ENCODE measurements around the gene ZDHHC11B.
A peak's percentile ranks its signal among the peaks of the same experiment; 100 is the strongest.
"Not testable (repeated sequence)": the region's sequence is repeated elsewhere in the genome, so short reads cannot be mapped to it uniquely, and the experiment has no call there.

The ZDHHC11B gene

GRCh38 chr5:784428-785177 is at the start of gene ZDHHC11B:
Gene ZDHHC11B, minus strand, starts transcription at chr5:784729. Its CDS starts 17,810 bp downstream, at chr5:766919.
- H4K20me1 ChIP-seq (ENCODE audit: insufficient read depth, low read length, poor library complexity, severe bottlenecking); H3K79me2 ChIP-seq (ENCODE audit: insufficient read depth, low read length); H3K9me2 ChIP-seq (replicated peaks; ENCODE audit: low read depth, low read length); H3K4me1 ChIP-seq (ENCODE audit: insufficient read depth, low read length, poor library complexity, severe bottlenecking); H3K27me3 ChIP-seq (ENCODE audit: insufficient read depth, low read length, poor library complexity, severe bottlenecking); H3K9ac ChIP-seq (ENCODE audit: low read depth, low read length, poor library complexity, severe bottlenecking); H3F3A ChIP-seq (ENCODE audit: low read depth); H3K36me3 ChIP-seq (ENCODE audit: insufficient read depth, low read length); H3K9me3 ChIP-seq (ENCODE audit: insufficient read depth, low read depth, low read length): not testable (repeated sequence)
- Histone ChIP-seq H2AFZ (ENCODE audit: low read length) (peak within 1 kb of the TSS; percentile 23; the same call in 1 of the 2 replicates), H3K4me2 (ENCODE audit: low read depth, low read length, poor library complexity, severe bottlenecking) (peak within 1 kb of the TSS; percentile 79), H3K4me3 (ENCODE audit: low read length, poor library complexity, severe bottlenecking) (peak within 1 kb of the TSS; percentile 62)

DNA sequence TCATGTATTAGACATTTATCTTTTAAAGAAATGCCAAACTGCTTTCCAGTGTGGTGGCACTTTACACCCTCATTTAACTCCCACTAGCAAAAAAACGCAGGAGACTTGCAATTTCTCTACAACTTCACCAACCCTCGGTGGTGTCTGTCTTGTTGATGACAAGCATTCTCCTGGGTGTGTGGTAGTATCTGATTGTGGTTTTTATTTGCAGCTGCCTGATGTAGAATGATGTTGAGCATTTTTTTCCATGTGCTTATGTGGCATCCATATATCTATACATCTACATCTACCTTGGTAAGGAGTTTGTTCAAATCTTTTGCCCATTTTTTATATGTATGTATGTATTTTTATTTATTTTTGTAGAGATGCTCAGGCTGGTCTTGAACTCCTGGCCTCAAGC is 49.5 kb upstream of the ZDHHC11B start:
- H3K4me1 ChIP-seq (ENCODE audit: insufficient read depth, low read length, poor library complexity, severe bottlenecking); H3K4me3 ChIP-seq (ENCODE audit: low read length, poor library complexity, severe bottlenecking); H3K9me3 ChIP-seq (ENCODE audit: insufficient read depth, low read depth, low read length); H2AFZ ChIP-seq (ENCODE audit: low read length); H3F3A ChIP-seq (ENCODE audit: low read depth); H3K9ac ChIP-seq (ENCODE audit: low read depth, low read length, poor library complexity, severe bottlenecking); H3K9me2 ChIP-seq (replicated peaks; ENCODE audit: low read depth, low read length); H3K4me2 ChIP-seq (ENCODE audit: low read depth, low read length, poor library complexity, severe bottlenecking); H3K36me3 ChIP-seq (ENCODE audit: insufficient read depth, low read length); H3K79me2 ChIP-seq (ENCODE audit: insufficient read depth, low read length); H4K20me1 ChIP-seq (ENCODE audit: insufficient read depth, low read length, poor library complexity, severe bottlenecking); H3K27me3 ChIP-seq (ENCODE audit: insufficient read depth, low read length, poor library complexity, severe bottlenecking): not testable (repeated sequence)

DNA sequence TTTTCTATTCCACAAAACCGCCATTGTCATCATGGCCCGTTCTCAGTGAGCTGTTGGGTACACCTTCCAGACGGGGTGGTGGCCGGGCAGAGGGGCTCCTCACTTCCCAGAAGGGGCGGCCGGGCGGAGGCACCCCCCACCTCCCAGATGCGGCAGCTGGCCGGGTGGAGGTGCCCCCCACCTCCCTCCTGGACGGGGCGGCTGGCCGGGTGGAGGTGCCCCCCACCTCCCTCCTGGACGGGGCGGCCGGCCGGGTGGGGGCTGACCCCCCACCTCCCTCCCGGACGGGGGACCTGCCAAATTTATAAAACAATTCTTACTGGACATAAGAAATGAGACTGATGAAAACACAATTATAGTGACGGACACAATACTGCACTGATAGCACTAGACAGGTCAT is 43.7 kb upstream of the ZDHHC11B start:
- H3K79me2 ChIP-seq (ENCODE audit: insufficient read depth, low read length): not testable (repeated sequence)

DNA sequence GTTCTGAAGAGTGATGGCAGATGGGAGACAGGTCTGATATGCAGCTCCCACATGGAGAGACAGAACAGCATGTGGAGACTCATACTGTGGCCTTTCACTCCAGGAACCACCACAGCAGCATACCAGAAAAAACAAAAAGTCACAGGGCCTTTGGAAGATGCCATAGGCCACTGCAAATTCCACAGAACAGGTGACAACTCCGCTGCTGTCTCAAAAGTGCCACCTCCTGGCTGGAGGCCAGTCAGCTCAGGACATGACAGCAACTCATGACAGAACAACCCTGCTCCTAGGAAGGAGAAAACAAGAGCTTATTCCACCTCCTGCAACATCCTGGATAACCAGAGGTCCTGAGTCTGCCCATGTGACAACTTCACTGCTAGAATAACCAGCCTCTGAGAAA is 41.0 kb upstream of the ZDHHC11B start:
- H3K9ac ChIP-seq (ENCODE audit: low read depth, low read length, poor library complexity, severe bottlenecking); H4K20me1 ChIP-seq (ENCODE audit: insufficient read depth, low read length, poor library complexity, severe bottlenecking); H3F3A ChIP-seq (ENCODE audit: low read depth); H3K9me3 ChIP-seq (ENCODE audit: insufficient read depth, low read depth, low read length); H3K79me2 ChIP-seq (ENCODE audit: insufficient read depth, low read length); H3K36me3 ChIP-seq (ENCODE audit: insufficient read depth, low read length); H3K4me3 ChIP-seq (ENCODE audit: low read length, poor library complexity, severe bottlenecking); H3K9me2 ChIP-seq (replicated peaks; ENCODE audit: low read depth, low read length); H3K4me1 ChIP-seq (ENCODE audit: insufficient read depth, low read length, poor library complexity, severe bottlenecking); H3K4me2 ChIP-seq (ENCODE audit: low read depth, low read length, poor library complexity, severe bottlenecking); H2AFZ ChIP-seq (ENCODE audit: low read length); H3K27me3 ChIP-seq (ENCODE audit: insufficient read depth, low read length, poor library complexity, severe bottlenecking): not testable (repeated sequence)

More for the DNA sequence above, 43.7 kb upstream of the ZDHHC11B start:
- H4K20me1 ChIP-seq (ENCODE audit: insufficient read depth, low read length, poor library complexity, severe bottlenecking); H3K4me1 ChIP-seq (ENCODE audit: insufficient read depth, low read length, poor library complexity, severe bottlenecking); H2AFZ ChIP-seq (ENCODE audit: low read length); H3K9me3 ChIP-seq (ENCODE audit: insufficient read depth, low read depth, low read length); H3K36me3 ChIP-seq (ENCODE audit: insufficient read depth, low read length); H3K9me2 ChIP-seq (replicated peaks; ENCODE audit: low read depth, low read length); H3K4me3 ChIP-seq (ENCODE audit: low read length, poor library complexity, severe bottlenecking); H3K9ac ChIP-seq (ENCODE audit: low read depth, low read length, poor library complexity, severe bottlenecking); H3K27me3 ChIP-seq (ENCODE audit: insufficient read depth, low read length, poor library complexity, severe bottlenecking); H3K4me2 ChIP-seq (ENCODE audit: low read depth, low read length, poor library complexity, severe bottlenecking); H3F3A ChIP-seq (ENCODE audit: low read depth): not testable (repeated sequence)

GRCh38 chr5:821504-821903 is 37.0 kb upstream of the ZDHHC11B start:
- Histone ChIP-seq H3K4me2 (ENCODE audit: low read depth, low read length, poor library complexity, severe bottlenecking) (no peak overlapping the region), H3K36me3 (ENCODE audit: insufficient read depth, low read length) (no peaks in the 10 kb centered on the region), H3K4me3 (ENCODE audit: low read length, poor library complexity, severe bottlenecking) (no peak overlapping the region), H3K9ac (ENCODE audit: low read depth, low read length, poor library complexity, severe bottlenecking) (no peak overlapping the region), H3K4me1 (ENCODE audit: insufficient read depth, low read length, poor library complexity, severe bottlenecking) (no peaks in the 10 kb centered on the region), H4K20me1 (ENCODE audit: insufficient read depth, low read length, poor library complexity, severe bottlenecking) (no peaks in the 10 kb centered on the region), H3K9me2 (replicated peaks; ENCODE audit: low read depth, low read length) (no peaks in the 10 kb centered on the region), H3K79me2 (ENCODE audit: insufficient read depth, low read length) (no peaks in the 10 kb centered on the region), H3K9me3 (ENCODE audit: insufficient read depth, low read depth, low read length) (no peaks in the 10 kb centered on the region), H3K27me3 (ENCODE audit: insufficient read depth, low read length, poor library complexity, severe bottlenecking) (no peaks in the 10 kb centered on the region), H3F3A (ENCODE audit: low read depth) (no peaks in the 10 kb centered on the region), H2AFZ (ENCODE audit: low read length) (no peak overlapping the region)
- TF ChIP-seq EZH2phosphoT487 (IDR thresholded peaks at IDR 0.05; ENCODE audit: borderline replicate concordance) (no peak), CTCF (conservative IDR thresholded peaks at IDR 0.05; ENCODE audit: low read length) (no peak)

All from Loucy (cell line).